Gastroesophageal sphincter (tissue), 4 donors: ENCODE results near the gene SOX11. TPM values are rescaled to one million over a fixed set of nuclear protein-coding genes. Genes with fewer than 3 reads are reported as not detected.

Experiments used
- ATAC-seq: fragments of 150-250 bp; one replicate; pipeline ENCODE4 v1.9.1; 2016; ENCODE audit warnings: mild to moderate bottlenecking, moderate library complexity
- H3K27ac ChIP-seq, 4 donors: fragments of 200-600 bp; sonication (generic) in 3 of 4; 1 replicate in 3 of 4; 2 replicates in 1 of 4; pipeline ENCODE4 v1.5.1; 2016 to 2019
- H3K27me3 ChIP-seq: fragments of 200-600 bp; sonication (generic); one replicate; pipeline ENCODE4 v1.5.1; 2019
- H3K36me3 ChIP-seq, 2 donors: fragments of 200-600 bp; sonication (generic); one replicate each; pipeline ENCODE4 v1.5.1; 2019; ENCODE audit warnings: control low read depth in 1 of 2
- H3K4me1 ChIP-seq, 3 donors: fragments of 200-600 bp; sonication (generic); 1 replicate in 2 of 3; 2 replicates in 1 of 3; pipeline ENCODE4 v1.5.1; 2016 to 2019; ENCODE audit warnings: control low read depth in 2 of 3
- H3K4me3 ChIP-seq, 2 donors: fragments of 200-600 bp; sonication (generic); one replicate each; pipeline ENCODE4 v1.5.1; 2019; ENCODE audit warnings: mild to moderate bottlenecking in 1 of 2, moderate library complexity in 1 of 2
- H3K9me3 ChIP-seq, 3 donors: fragments of 200-600 bp; sonication (generic); one replicate each; pipeline ENCODE4 v1.5.1; 2017 to 2019; ENCODE audit warnings: control low read depth in 2 of 3
- CTCF ChIP-seq, 4 experiments: fragments of 200-600 bp in 2 of 4; fragments of 450-650 bp in 2 of 4; sonication (generic) in 1 of 4; IDR thresholded peaks; one replicate each; pipeline ENCODE4 v1.5.1; 2017 to 2019; ENCODE audit warnings: antibody characterized with exemption in 4 of 4, mild to moderate bottlenecking in 2 of 4, moderate library complexity in 2 of 4
- EP300 ChIP-seq: sonication (generic); formaldehyde crosslinking; IDR thresholded peaks from one replicate; pipeline ENCODE4 v1.6.1; 2017; ENCODE audit warnings: antibody characterized with exemption, mild to moderate bottlenecking
- POLR2A ChIP-seq, 2 donors: fragments of 450-650 bp; IDR thresholded peaks; one replicate each; pipeline ENCODE4 v1.6.1; 2017; ENCODE audit warnings: antibody characterized with exemption in 2 of 2, mild to moderate bottlenecking in 2 of 2, moderate library complexity in 1 of 2
- POLR2AphosphoS5 ChIP-seq: sonication (generic); formaldehyde crosslinking; IDR thresholded peaks from one replicate; pipeline ENCODE4 v1.6.1; 2017; ENCODE audit warnings: antibody characterized with exemption
- WGBS, 2 donors: methylation state at CpG; one replicate each; pipeline ENCODE4 v1.1.5; 2018; ENCODE audit warnings: low coverage in 1 of 2; 5-methylcytosine and 5-hydroxymethylcytosine counted together
- total RNA-seq, 4 donors: library from RNA; depleted of rRNA; stranded (reverse); fragments of >200 nt; gene quantifications; one replicate each; pipeline ENCODE4 v1.1.0, GENCODE V29; 2016

The SOX11 gene
- total RNA-seq, 4 donors from 2014 or later = 0.73 to 0.94 (median 0.82) TPM

DNA sequence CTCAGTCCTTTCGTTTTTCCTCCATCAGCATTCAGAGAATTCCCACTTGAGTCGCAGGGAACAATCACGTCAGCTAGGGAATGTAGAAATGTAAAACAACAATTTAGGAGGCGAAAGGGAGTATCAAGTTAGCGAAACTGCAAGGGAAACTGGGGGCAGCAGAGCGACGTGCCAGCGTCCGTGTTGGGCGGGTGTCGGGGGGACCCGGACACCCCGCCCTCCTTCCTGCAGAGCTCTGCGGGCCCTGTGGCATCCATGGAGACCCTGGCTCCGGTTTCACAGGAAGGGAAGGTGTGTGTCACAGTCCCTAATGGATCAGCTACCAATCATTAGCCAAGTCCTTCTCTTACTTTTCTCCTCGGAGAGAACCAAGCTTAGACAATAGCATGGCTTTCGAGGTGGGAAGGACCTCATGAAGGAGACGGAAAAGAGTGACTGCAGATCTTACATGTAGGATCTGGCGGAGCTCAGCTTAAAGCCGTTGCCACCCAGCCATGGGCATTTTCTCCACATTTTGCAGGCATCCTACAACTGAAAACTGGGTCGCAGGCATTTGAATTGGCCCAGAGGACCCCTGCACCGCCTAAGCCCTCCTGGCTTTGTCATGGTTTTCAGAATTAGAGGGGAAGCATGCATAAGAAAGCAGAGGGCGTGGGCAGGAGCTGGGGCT, 33.7 kb downstream of the SOX11 start:
- H3K4me1 ChIP-seq = no peaks in the 10 kb centered on the region
- no peaks in the 10 kb centered on the region for H3K9me3 ChIP-seq
- H3K27ac ChIP-seq = no peak overlapping the region
- 16 to 58% methylated on average over 9 to 17 of the region's 23 CpGs for WGBS, 2 donors
- H3K27me3 ChIP-seq = no peaks in the 10 kb centered on the region
- peak overlapping the region in 1 of 2 donors; percentile 28 for H3K4me3 ChIP-seq
- ATAC-seq = no peak
- no peaks in the 10 kb centered on the region for H3K36me3 ChIP-seq
- no peak for TF ChIP-seq CTCF (IDR thresholded peaks at IDR 0.05)
- no peak for TF ChIP-seq POLR2A (IDR thresholded peaks at IDR 0.05)

- ATAC-seq = no peak
- no peaks in the 10 kb centered on the region for H3K9me3 ChIP-seq
- H3K4me1 ChIP-seq = no peaks in the 10 kb centered on the region
- H3K27me3 ChIP-seq = no peaks in the 10 kb centered on the region
- no peak for TF ChIP-seq CTCF (IDR thresholded peaks at IDR 0.05)
- TF ChIP-seq POLR2AphosphoS5 = no peak
- no peak for TF ChIP-seq POLR2A (IDR thresholded peaks at IDR 0.05)
- TF ChIP-seq EP300 = no peak
- H3K4me3 ChIP-seq = no peak overlapping the region
- H3K36me3 ChIP-seq = no peaks in the 10 kb centered on the region
- H3K27ac ChIP-seq = no peak overlapping the region
These were observed 35.1 kb downstream of the SOX11 start for GRCh38 chr2:5727235-5727634.

- Histone ChIP-seq H3K27ac (no peak overlapping the region), H3K4me3 (no peak overlapping the region), H3K27me3 (no peaks in the 10 kb centered on the region), H3K9me3 (no peaks in the 10 kb centered on the region), H3K36me3 (no peaks in the 10 kb centered on the region), H3K4me1 (no peaks in the 10 kb centered on the region)
- ATAC-seq = no peak
- 74 to 80% methylated on average over 2 of the region's 3 CpGs for WGBS, 2 donors
- TF ChIP-seq POLR2AphosphoS5 = no peak
- TF ChIP-seq POLR2A (IDR thresholded peaks at IDR 0.05) = no peak
These were observed 37.2 kb downstream of the SOX11 start for GRCh38 chr2:5729416-5729815.

- Histone ChIP-seq H3K27me3 (no peaks in the 10 kb centered on the region), H3K9me3 (no peaks in the 10 kb centered on the region), H3K4me3 (no peak overlapping the region), H3K27ac (no peak overlapping the region), H3K36me3 (no peaks in the 10 kb centered on the region), H3K4me1 (no peaks in the 10 kb centered on the region)
- ATAC-seq = no peak
- no peak for TF ChIP-seq EP300
- TF ChIP-seq POLR2AphosphoS5 = no peak
- TF ChIP-seq POLR2A (IDR thresholded peaks at IDR 0.05) = no peak
- TF ChIP-seq CTCF (IDR thresholded peaks at IDR 0.05) = no peak
- 84 to 100% methylated on average over 1 to 2 of the region's 2 CpGs for whole genome bisulfite sequencing, 2 donors
These were observed 38.2 kb downstream of the SOX11 start for GRCh38 chr2:5730386-5730785.

- H3K27me3 ChIP-seq = peaks cover 4% of the 10 kb centered on the region
- whole genome bisulfite sequencing, 2 donors = 81 to 97% methylated on average over 5 to 9 of the region's 15 CpGs
- H3K36me3 ChIP-seq = no peaks in the 10 kb centered on the region
- no peak for ATAC-seq
- no peak for TF ChIP-seq POLR2A (IDR thresholded peaks at IDR 0.05)
- TF ChIP-seq CTCF (IDR thresholded peaks at IDR 0.05) = no peak
- TF ChIP-seq EP300 = no peak
- TF ChIP-seq POLR2AphosphoS5 = no peak
- H3K27ac ChIP-seq = no peak overlapping the region
- no peaks in the 10 kb centered on the region for H3K4me1 ChIP-seq
- H3K4me3 ChIP-seq = no peak overlapping the region
- no peaks in the 10 kb centered on the region for H3K9me3 ChIP-seq
These were observed 42.8 kb downstream of the SOX11 start for GRCh38 chr2:5734859-5735520.
